Lower leg skin (tissue), 3 donors: Measurements from ENCODE around the gene PLA2G2C.

Experiments used
- CTCF ChIP-seq, 3 donors: fragments of 450-650 bp; IDR thresholded peaks; one replicate each; pipeline ENCODE4 v1.5.1; 2016; ENCODE audit warnings: antibody characterized with exemption in 3 of 3, mild to moderate bottlenecking in 3 of 3, moderate library complexity in 2 of 3
- POLR2A ChIP-seq, 2 donors: fragments of 450-650 bp; IDR thresholded peaks; one replicate each; pipeline ENCODE4 v1.6.1; 2016 to 2017; ENCODE audit warnings: antibody characterized with exemption in 2 of 2, mild to moderate bottlenecking in 1 of 2, moderate library complexity in 1 of 2

GRCh38 chr1:20168564-20169491 lies 17.5 kb downstream of the PLA2G2C start:
- no peak for TF ChIP-seq CTCF (IDR thresholded peaks at IDR 0.05)
- TF ChIP-seq POLR2A (IDR thresholded peaks at IDR 0.05): no peak
